A549 (cell line): ENCODE results near the gene ZSCAN10. TPM values are rescaled to one million over a fixed set of nuclear protein-coding genes. Genes with fewer than 3 reads are reported as not detected.
A peak's percentile ranks its signal among the peaks of the same experiment; 100 is the strongest.

Experiments
- ATAC-seq, 2 experiments: fragments of 200-7000 bp in 1 of 2; fragments of >200 bp in 1 of 2; cut with Nextera tagmentation in 1 of 2; cut with Tn5 transposase in 1 of 2; 3 replicates each; pipeline versions ENCODE4 v1.8.0 to v1.9.1; 2018 to 2020; ENCODE audit warnings: mild to moderate bottlenecking in 1 of 2, moderate library complexity in 1 of 2
- CTCF ChIA-PET: fragments of 300-600 bp; sonication (Branson Sonifier 250); formaldehyde crosslinking; extraction: SDS; loops from one replicate; lab custom pipeline; 2021; ENCODE audit warnings: antibody characterized with exemption, inconsistent platforms; lab: Yijun Ruan, JAX
- POLR2A ChIA-PET: fragments of 350-600 bp; formaldehyde crosslinking; extraction: SDS; loops from one replicate; lab custom pipeline; 2021; ENCODE audit warnings: antibody characterized with exemption, inconsistent platforms; lab: Yijun Ruan, JAX
- DNase-seq, 2 experiments: peaks; one replicate each; pipeline versions ENCODE4 v3.0.0 to v3.0.0-alpha.2; 2011 to 2016; ENCODE audit warnings: low read depth in 1 of 2, low spot score in 1 of 2
- FAIRE-seq: peaks from 2 replicates; lab custom pipeline; 2011; peaks lifted over from hg19 to GRCh38; lab: Jason Lieb, UNC
- H3K27ac ChIP-seq, 2 experiments: fragments of >200 bp; sonication (Bioruptor Twin); formaldehyde crosslinking; 3 replicates each; pipeline ENCODE4 v1.5.1; 2016 to 2017
- H3K4me1 ChIP-seq: fragments of >200 bp; sonication (Bioruptor Twin); formaldehyde crosslinking; 3 replicates; pipeline ENCODE4 v1.6.1; 2016
- H3K4me2 ChIP-seq: fragments of >200 bp; sonication (Bioruptor Twin); formaldehyde crosslinking; 3 replicates; pipeline ENCODE4 v1.6.1; 2016
- H3K4me3 ChIP-seq: fragments of >200 bp; sonication (Bioruptor Twin); formaldehyde crosslinking; 3 replicates; pipeline ENCODE4 v1.5.1; 2016
- H3K9me3 ChIP-seq: fragments of >200 bp; sonication (Bioruptor Twin); formaldehyde crosslinking; 3 replicates; pipeline ENCODE4 v1.6.1; 2016
- ATOH8 ChIP-seq: fragments of 250-450 bp; sonication (Bioruptor Pico); IDR thresholded peaks from 2 replicates; pipeline ENCODE4 v1.5.0; 2020; ENCODE audit warnings: low read depth, mild to moderate bottlenecking, moderate library complexity
- BCL3 ChIP-seq: fragments of >200 bp; sonication (Bioruptor Twin); formaldehyde crosslinking; IDR thresholded peaks from 3 replicates; pipeline ENCODE4 v1.6.1; 2016
- CBX2 ChIP-seq: fragments of 200-600 bp; sonication (generic); IDR thresholded peaks from 2 replicates; pipeline ENCODE4 v1.6.1; 2016; ENCODE audit warnings: low read depth, mild to moderate bottlenecking, borderline replicate concordance
- CBX8 ChIP-seq: fragments of 200-600 bp; sonication (generic); IDR thresholded peaks from 2 replicates; pipeline ENCODE4 v1.6.1; 2016
- CEBPB ChIP-seq, 2 experiments: fragments of >200 bp in 1 of 2; sonication (Bioruptor Twin) in 1 of 2; formaldehyde crosslinking in 1 of 2; IDR thresholded peaks; 2 replicates each; pipeline ENCODE4 v1.6.1; 2012 to 2016
- E2F6 ChIP-seq: IDR thresholded peaks from 2 replicates; pipeline ENCODE4 v1.6.1; 2012; ENCODE audit warnings: low read depth, borderline replicate concordance
- EHMT2 ChIP-seq: fragments of 200-600 bp; sonication (generic); IDR thresholded peaks from 2 replicates; pipeline ENCODE4 v1.6.1; 2016; ENCODE audit warnings: antibody characterized with exemption, low read depth, mild to moderate bottlenecking, moderate library complexity
- HEYL ChIP-seq: fragments of 250-450 bp; sonication (Bioruptor Pico); IDR thresholded peaks from 2 replicates; pipeline ENCODE4 v1.8.0; 2021; ENCODE audit warnings: mild to moderate bottlenecking, moderate library complexity
- HMGXB4 ChIP-seq: fragments of 250-450 bp; sonication (Bioruptor Pico); IDR thresholded peaks from 2 replicates; pipeline ENCODE4 v1.5.0; 2021; ENCODE audit warnings: mild to moderate bottlenecking, moderate library complexity, borderline replicate concordance
- HOXB5 ChIP-seq: fragments of 250-450 bp; sonication (Bioruptor Pico); IDR thresholded peaks from 2 replicates; pipeline ENCODE4 v1.5.0; 2020; ENCODE audit warnings: mild to moderate bottlenecking, moderate library complexity
- JUNB ChIP-seq: fragments of >200 bp; sonication (Bioruptor Twin); formaldehyde crosslinking; IDR thresholded peaks from 2 replicates; pipeline ENCODE4 v1.6.1; 2016
- KDM5A ChIP-seq: fragments of 200-600 bp; sonication (generic); IDR thresholded peaks from 2 replicates; pipeline ENCODE4 v1.6.1; 2016; ENCODE audit warnings: antibody characterized with exemption, mild to moderate bottlenecking
- MYC ChIP-seq: IDR thresholded peaks from 2 replicates; pipeline ENCODE4 v1.6.1; 2012; ENCODE audit warnings: mild to moderate bottlenecking, inconsistent platforms, low read length, improper control_type of control experiment, borderline replicate concordance
- NFE2L2 ChIP-seq: fragments of 150-350 bp; conservative IDR thresholded peaks from 2 replicates; pipeline ENCODE4 v1.6.1; 2014; ENCODE audit warnings: low read length
- NR3C1 ChIP-seq: fragments of >200 bp; sonication (Bioruptor Twin); formaldehyde crosslinking; IDR thresholded peaks from 3 replicates; pipeline ENCODE4 v1.6.1; 2017
- POLR2AphosphoS2 ChIP-seq: conservative IDR thresholded peaks from 2 replicates; pipeline ENCODE4 v1.6.1; 2012; ENCODE audit warnings: low read length, improper control_type of control experiment, inconsistent platforms
- RCOR1 ChIP-seq: fragments of 150-350 bp; IDR thresholded peaks from 2 replicates; pipeline ENCODE4 v1.6.1; 2014; ENCODE audit warnings: antibody characterized with exemption, low read length, low read depth
- TFCP2L1 ChIP-seq: fragments of 250-450 bp; sonication (Bioruptor Pico); IDR thresholded peaks from 2 replicates; pipeline ENCODE4 v1.5.0; 2021; ENCODE audit warnings: mild to moderate bottlenecking
- ZC3H11A ChIP-seq: fragments of 450-650 bp; IDR thresholded peaks from 2 replicates; pipeline ENCODE4 v1.6.1; 2014; ENCODE audit warnings: antibody characterized with exemption, mild to moderate bottlenecking
- ZSCAN20 ChIP-seq: fragments of 250-450 bp; sonication (Bioruptor Pico); IDR thresholded peaks from 2 replicates; pipeline ENCODE4 v1.8.0; 2022; ENCODE audit warnings: mild to moderate bottlenecking, moderate library complexity
- WGBS: methylation state at CpG from one replicate; pipeline ENCODE4 v1.1.6; 2017; ENCODE audit errors: missing lambda C conversion rate; 5-methylcytosine and 5-hydroxymethylcytosine counted together
- polyA plus RNA-seq, 4 experiments: library from polyadenylated mRNA; depleted of rRNA in 3 of 4; stranded (reverse); fragments of >200 nt; fragmentation: RNase III in 1 of 4; extraction: RNeasy Plus Mini Kit Qiagen cat#74134 plus additional on column Dnase treatment in 1 of 4; gene quantifications; 2 replicates in 3 of 4; 3 replicates in 1 of 4; pipeline ENCODE4 v1.2.3, GENCODE V29; 2011 to 2017

The ZSCAN10 gene
- polyA plus RNA-seq, 2 of the 4 experiments (the other 2 are of a cell fraction), result 0.08 TPM; not detected in 1

- peaks cover 17% of the 10 kb centered on the region for H3K4me1 ChIP-seq
- H3K4me3 ChIP-seq, result no peak overlapping the region
- 88% methylated on average over 3 of the region's 7 CpGs for WGBS
- FAIRE-seq, result no peak
- H3K4me2 ChIP-seq, result no peak overlapping the region
- ChIA-PET CTCF (interaction anchor here (1.3 to 12.4 kb wide), 5 partner anchors 23 to 63 kb away, joined by 4 to 186 read pairs (median 6); partner anchors contain the start of genes ZNF213 and ZSCAN10), POLR2A (no interaction called here)
- no peaks in the 10 kb centered on the region for H3K9me3 ChIP-seq
- no peak for ATAC-seq
- no peak for DNase-seq
- peak overlapping the region in 1 of 2 experiments; percentile 69; a peak in 2 of 6 replicates for H3K27ac ChIP-seq
- TF ChIP-seq RCOR1 (no peak), E2F6 (no peak), HOXB5 (CRISPR knock-in tag) (no peak), ZSCAN20 (CRISPR knock-in tag) (no peak), TFCP2L1 (no peak), KDM5A (no peak), NFE2L2 (no peak), CEBPB (IDR thresholded peaks at IDR 0.05) (no peak), NR3C1 (no peak)
Measured at GRCh38 chr16:3066440-3066748, 32.7 kb downstream of the ZSCAN10 start.

- ChIA-PET POLR2A (no interaction called here), CTCF (interaction anchor here (0.9 to 12.4 kb wide), 9 partner anchors 14 to 108 kb away, joined by 3 to 186 read pairs (median 4); partner anchors contain the start of genes ZNF213 and ZSCAN10)
- H3K9me3 ChIP-seq, result no peaks in the 10 kb centered on the region
- H3K27ac ChIP-seq, result peak overlapping the region; percentile 57 to 69
- peaks cover 17% of the 10 kb centered on the region for H3K4me1 ChIP-seq
- FAIRE-seq (no peak), DNase-seq (no peak), ATAC-seq (no peak)
- WGBS, result 89% methylated on average over 25 of the region's 26 CpGs
- peak overlapping the region; percentile 54 for H3K4me2 ChIP-seq
- TF ChIP-seq ATOH8 (CRISPR knock-in tag) (no peak), NFE2L2 (no peak), JUNB (no peak), E2F6 (no peak), CBX8 (no peak), ZC3H11A (no peak), ZSCAN20 (CRISPR knock-in tag) (no peak), HMGXB4 (no peak), BCL3 (no peak), CBX2 (no peak), POLR2AphosphoS2 (no peak), MYC (no peak), HEYL (CRISPR knock-in tag) (no peak), EHMT2 (no peak)
- H3K4me3 ChIP-seq, result peak overlapping the region; percentile 17; the same call in 1 of the 3 replicates
Measured at GRCh38 chr16:3065742-3066439, 33.2 kb downstream of the ZSCAN10 start.
